HEK293 (cell line): ENCODE measurements around the gene PPP5C.
"Not testable (repeated sequence)": the region's sequence is repeated elsewhere in the genome, so short reads cannot be mapped to it uniquely, and the experiment has no call there.

ENCODE experiments used
- CTCF ChIA-PET: fragments of 350-600 bp; formaldehyde crosslinking; extraction: SDS; loops from one replicate; lab custom pipeline; 2021; ENCODE audit warnings: antibody characterized with exemption; lab: Yijun Ruan, JAX
- POLR2A ChIA-PET: fragments of 300-600 bp; formaldehyde crosslinking; extraction: SDS; loops from one replicate; lab custom pipeline; 2020; ENCODE audit warnings: antibody characterized with exemption, inconsistent platforms; lab: Yijun Ruan, JAX
- H3K27ac ChIP-seq: fragments of 200-500 bp; sonication (Bioruptor generic); 2 replicates; pipeline ENCODE4 v1.5.1; 2014; ENCODE audit warnings: low read depth, low read length, control low read depth, inconsistent platforms; ENCODE audit errors: extremely low read depth
- H3K36me3 ChIP-seq, 2 experiments: fragments of 200-500 bp in 1 of 2; sonication (Bioruptor generic) in 1 of 2; 1 replicate in 1 of 2; 2 replicates in 1 of 2; pipeline ENCODE4 v1.5.1; 2014 to 2017; ENCODE audit warnings: inconsistent platforms in 2 of 2, low read length in 2 of 2; ENCODE audit not compliant: control insufficient read depth in 2 of 2, insufficient read depth in 1 of 2
- H3K4me1 ChIP-seq: fragments of 200-500 bp; sonication (Bioruptor generic); 2 replicates; pipeline ENCODE4 v1.5.1; 2014; ENCODE audit warnings: mild to moderate bottlenecking, low read length, inconsistent platforms; ENCODE audit not compliant: control insufficient read depth, insufficient read depth
- H3K4me3 ChIP-seq: 2 replicates; pipeline ENCODE4 v1.5.1; 2011; ENCODE audit warnings: low read depth, mild to moderate bottlenecking, control low read depth, low read length, moderate library complexity
- H3K9me3 ChIP-seq: fragments of 200-500 bp; sonication (Bioruptor generic); 2 replicates; pipeline ENCODE4 v1.5.1; 2014; ENCODE audit warnings: low read depth, low read length, inconsistent platforms; ENCODE audit not compliant: control insufficient read depth, insufficient read depth
- GLIS1 ChIP-seq: fragments of 450-650 bp; formaldehyde crosslinking; IDR thresholded peaks from 2 replicates; pipeline ENCODE4 v1.5.1; 2016; ENCODE audit warnings: missing biosample characterization, missing genetic modification characterization
- HOXC10 ChIP-seq: sonication (generic); formaldehyde crosslinking; IDR thresholded peaks from 2 replicates; pipeline ENCODE4 v1.8.1; 2023; ENCODE audit warnings: mild to moderate bottlenecking, missing genetic modification reagents
- IKZF3 ChIP-seq: fragments of 450-650 bp; IDR thresholded peaks from 2 replicates; pipeline ENCODE4 v1.5.0; 2018; ENCODE audit warnings: missing biosample characterization, mild to moderate bottlenecking, missing genetic modification characterization, moderate library complexity
- KLF8 ChIP-seq: fragments of 450-650 bp; formaldehyde crosslinking; IDR thresholded peaks from 2 replicates; pipeline ENCODE4 v1.5.1; 2016; ENCODE audit warnings: missing biosample characterization, missing genetic modification characterization
- PRDM1 ChIP-seq: fragments of 450-650 bp; formaldehyde crosslinking; IDR thresholded peaks from 2 replicates; pipeline ENCODE4; 2016; ENCODE audit warnings: missing biosample characterization, missing genetic modification characterization
- WT1 ChIP-seq: fragments of 450-650 bp; formaldehyde crosslinking; IDR thresholded peaks from 2 replicates; pipeline ENCODE4 v1.5.1; 2016; ENCODE audit warnings: missing biosample characterization, missing genetic modification characterization
- ZBTB21 ChIP-seq: fragments of 450-650 bp; formaldehyde crosslinking; IDR thresholded peaks from 2 replicates; pipeline ENCODE4 v1.5.1; 2017; ENCODE audit warnings: missing biosample characterization, missing genetic modification characterization
- ZBTB49 ChIP-seq: fragments of 450-650 bp; formaldehyde crosslinking; IDR thresholded peaks from 2 replicates; pipeline ENCODE4 v1.5.1; 2016; ENCODE audit warnings: missing biosample characterization, missing genetic modification characterization, low read depth
- ZFP3 ChIP-seq: fragments of 450-650 bp; formaldehyde crosslinking; IDR thresholded peaks from 2 replicates; pipeline ENCODE4 v1.5.1; 2016; ENCODE audit warnings: low read depth, missing biosample characterization, missing genetic modification characterization
- ZNF132 ChIP-seq: fragments of 450-650 bp; formaldehyde crosslinking; IDR thresholded peaks from 2 replicates; pipeline ENCODE4 v1.5.1; 2017; ENCODE audit warnings: missing biosample characterization, missing genetic modification characterization, borderline replicate concordance
- ZNF148 ChIP-seq: fragments of 450-650 bp; formaldehyde crosslinking; IDR thresholded peaks from 2 replicates; pipeline ENCODE4 v1.5.0; 2017; ENCODE audit warnings: missing biosample characterization, missing genetic modification characterization, borderline replicate concordance
- ZNF26 ChIP-seq: fragments of 450-650 bp; formaldehyde crosslinking; IDR thresholded peaks from 2 replicates; pipeline ENCODE4 v1.5.1; 2016; ENCODE audit warnings: missing biosample characterization, missing genetic modification characterization
- ZNF280D ChIP-seq: fragments of 450-650 bp; formaldehyde crosslinking; IDR thresholded peaks from 2 replicates; pipeline ENCODE4 v1.5.1; 2016; ENCODE audit warnings: missing biosample characterization, missing genetic modification characterization
- ZNF37A ChIP-seq: fragments of 450-650 bp; IDR thresholded peaks from 2 replicates; pipeline ENCODE4 v1.5.1; 2018; ENCODE audit warnings: missing biosample characterization, missing genetic modification characterization
- ZNF398 ChIP-seq: fragments of 450-650 bp; formaldehyde crosslinking; IDR thresholded peaks from 2 replicates; pipeline ENCODE4 v1.5.1; 2017; ENCODE audit warnings: missing biosample characterization, missing genetic modification characterization
- ZNF433 ChIP-seq: fragments of 450-650 bp; formaldehyde crosslinking; IDR thresholded peaks from 2 replicates; pipeline ENCODE4 v1.5.1; 2016; ENCODE audit warnings: missing biosample characterization, missing genetic modification characterization, low read depth
- ZNF514 ChIP-seq: fragments of 450-650 bp; formaldehyde crosslinking; IDR thresholded peaks from 2 replicates; pipeline ENCODE4 v1.5.1; 2016; ENCODE audit warnings: missing biosample characterization, missing genetic modification characterization
- ZNF571 ChIP-seq: fragments of 450-650 bp; formaldehyde crosslinking; IDR thresholded peaks from 2 replicates; pipeline ENCODE4 v1.5.0; 2017; ENCODE audit warnings: missing biosample characterization, missing genetic modification characterization
- ZNF580 ChIP-seq: fragments of 450-650 bp; formaldehyde crosslinking; IDR thresholded peaks from 2 replicates; pipeline ENCODE4 v1.5.1; 2016; ENCODE audit warnings: missing biosample characterization, missing genetic modification characterization
- ZNF621 ChIP-seq: fragments of 450-650 bp; formaldehyde crosslinking; IDR thresholded peaks from 2 replicates; pipeline ENCODE4 v1.5.1; 2017; ENCODE audit warnings: missing biosample characterization, missing genetic modification characterization
- ZNF639 ChIP-seq: fragments of 450-650 bp; formaldehyde crosslinking; IDR thresholded peaks from 2 replicates; pipeline ENCODE4 v1.5.1; 2016; ENCODE audit warnings: missing biosample characterization, missing genetic modification characterization
- ZNF768 ChIP-seq: fragments of 450-650 bp; formaldehyde crosslinking; IDR thresholded peaks from 2 replicates; pipeline ENCODE4 v1.5.1; 2018; ENCODE audit warnings: missing biosample characterization, mild to moderate bottlenecking, missing genetic modification characterization

PPP5C gene

GRCh38 chr19:46394402-46394797 lies 47.5 kb downstream of the PPP5C start (continued):
- TF ChIP-seq PRDM1 (tag by site-specific recombination) (no peak), ZNF26 (tag by site-specific recombination) (no peak), ZNF132 (tag by site-specific recombination) (no peak), WT1 (tag by site-specific recombination) (no peak; the same call in 1 of the 2 replicates), ZNF280D (peak; percentile 91; the same call in 1 of the 2 replicates), ZNF433 (tag by site-specific recombination) (no peak), ZNF639 (tag by site-specific recombination) (no peak), ZNF768 (tag by site-specific recombination) (peak; percentile 97), KLF8 (0 out of 2 replicates have a peak, but pooled peaks have one; percentile 24), ZBTB21 (tag by site-specific recombination) (no peak), ZNF571 (no peak), ZNF621 (no peak), ZFP3 (tag by site-specific recombination) (no peak), ZNF514 (tag by site-specific recombination) (no peak), ZNF148 (tag by site-specific recombination) (no peak), ZBTB49 (no peak), GLIS1 (tag by site-specific recombination) (no peak), ZNF398 (tag by site-specific recombination) (no peak), IKZF3 (no peak), HOXC10 (CRISPR knock-in tag) (no peak), ZNF37A (tag by site-specific recombination) (no peak), ZNF580 (tag by site-specific recombination) (peak; percentile 80)

- H3K27ac ChIP-seq, H3K4me3 ChIP-seq, H3K9me3 ChIP-seq, H3K4me1 ChIP-seq, H3K36me3 ChIP-seq: not testable (repeated sequence)
- ChIA-PET POLR2A (interaction anchor here (0.6 kb wide), 1 partner anchor 276 kb away, joined by 5 read pairs; no protein-coding TSS in a partner anchor), CTCF (interaction anchor here (0.6 to 4.7 kb wide), 10 partner anchors 19 to 1048 kb away, joined by 3 to 59 read pairs (median 3); no protein-coding TSS in a partner anchor)
Observed at GRCh38 chr19:46397801-46398479, 51.1 kb downstream of the PPP5C start.
